Measurements from ENCODE around the gene USP48.
"Not testable (repeated sequence)": the region's sequence is repeated elsewhere in the genome, so short reads cannot be mapped to it uniquely, and the experiment has no call there.

The USP48 gene

GRCh38 chr1:21782868-21783678 is at the start of gene USP48:
USP48 (minus strand) TSS chr1:21783149; CDS start chr1:21782957, 192 bp downstream.
- DNase-seq (ENCODE audit: low read depth), result peak; percentile 94

- no peak for DNase-seq (ENCODE audit: low read depth)
Observed at GRCh38 chr1:21831454-21831970, 48.6 kb upstream of the USP48 start.

- no peak for DNase-seq (ENCODE audit: low read depth)
Observed at GRCh38 chr1:21830792-21831453, 48.0 kb upstream of the USP48 start.

- no peak for DNase-seq (ENCODE audit: low read depth)
Observed at GRCh38 chr1:21829294-21829693, 46.3 kb upstream of the USP48 start.

GRCh38 chr1:21828506-21829210 is 45.7 kb upstream of the USP48 start:
- DNase-seq (ENCODE audit: low read depth), result no peak

- no peak for DNase-seq (ENCODE audit: low read depth)
Observed at GRCh38 chr1:21828075-21828474, 45.1 kb upstream of the USP48 start.

- DNase-seq (ENCODE audit: low read depth), result no peak
Observed at GRCh38 chr1:21827141-21827679, 44.3 kb upstream of the USP48 start.

GRCh38 chr1:21826694-21827093 is 43.7 kb upstream of the USP48 start:
- DNase-seq (ENCODE audit: low read depth), result not testable (repeated sequence)

- DNase-seq (ENCODE audit: low read depth), result no peak
Observed at GRCh38 chr1:21825393-21825792, 42.4 kb upstream of the USP48 start.

GRCh38 chr1:21824926-21825325 is 42.0 kb upstream of the USP48 start:
- no peak for DNase-seq (ENCODE audit: low read depth)

- no peak for DNase-seq (ENCODE audit: low read depth)
Observed at GRCh38 chr1:21823980-21824702, 41.2 kb upstream of the USP48 start.

- DNase-seq (ENCODE audit: low read depth), result no peak
Observed at GRCh38 chr1:21823206-21823979, 40.4 kb upstream of the USP48 start.

GRCh38 chr1:21822349-21822748 is 39.4 kb upstream of the USP48 start:
- DNase-seq (ENCODE audit: low read depth), result no peak

GRCh38 chr1:21821385-21822019 is 38.6 kb upstream of the USP48 start:
- DNase-seq (ENCODE audit: low read depth), result no peak

GRCh38 chr1:21820597-21821232 is 37.8 kb upstream of the USP48 start:
- DNase-seq (ENCODE audit: low read depth), result no peak

GRCh38 chr1:21818656-21819055 is 35.7 kb upstream of the USP48 start:
- peak; percentile 12 for DNase-seq (ENCODE audit: low read depth)

GRCh38 chr1:21816602-21817302 is 33.8 kb upstream of the USP48 start:
- no peak for DNase-seq (ENCODE audit: low read depth)

GRCh38 chr1:21815724-21816321 is 32.9 kb upstream of the USP48 start:
- DNase-seq (ENCODE audit: low read depth), result no peak

Measured in activated T-cell treated with anti-CD3 and anti-CD28 coated beads for 1 hour (primary cell).